Astrocyte (in vitro differentiated cells and primary cell): Measurements from ENCODE around the gene ESAM. TPM values are rescaled to one million over a fixed set of nuclear protein-coding genes. Genes with fewer than 3 reads are reported as not detected.

Source experiments
- DNase-seq: peaks from one replicate; pipeline ENCODE4 v3.0.0-alpha.2; 2010; ENCODE audit warnings: low read depth
- FAIRE-seq: peaks from 2 replicates; lab custom pipeline; 2011; peaks lifted over from hg19 to GRCh38; lab: Jason Lieb, UNC
- H2AFZ ChIP-seq: 2 replicates; pipeline ENCODE4 v1.6.0; 2012; ENCODE audit warnings: low read depth, low read length, inconsistent platforms
- H3K27ac ChIP-seq: 2 replicates; pipeline ENCODE4 v1.5.1; 2011; ENCODE audit warnings: low read depth, low read length, inconsistent platforms
- H3K27me3 ChIP-seq: 2 replicates; pipeline ENCODE4 v1.6.0; 2011; ENCODE audit warnings: low read length, inconsistent platforms; ENCODE audit not compliant: insufficient read depth
- H3K36me3 ChIP-seq: 2 replicates; pipeline ENCODE4 v1.5.1; 2011; ENCODE audit warnings: low read length, inconsistent platforms; ENCODE audit not compliant: insufficient read depth
- H3K4me1 ChIP-seq: 2 replicates; pipeline ENCODE4 v1.5.1; 2011; ENCODE audit warnings: low read length, inconsistent platforms; ENCODE audit not compliant: insufficient read depth
- H3K4me2 ChIP-seq: 2 replicates; pipeline ENCODE4 v1.6.0; 2012; ENCODE audit warnings: low read length, inconsistent platforms
- H3K4me3 ChIP-seq: 2 replicates; pipeline ENCODE4 v1.5.1; 2011; ENCODE audit warnings: low read depth, mild to moderate bottlenecking, low read length, inconsistent platforms; ENCODE audit not compliant: insufficient read depth
- H3K79me2 ChIP-seq: 2 replicates; pipeline ENCODE4 v1.6.0; 2012; ENCODE audit warnings: mild to moderate bottlenecking, low read length, inconsistent platforms; ENCODE audit not compliant: insufficient read depth
- H3K9ac ChIP-seq: 2 replicates; pipeline ENCODE4 v1.6.0; 2012; ENCODE audit warnings: mild to moderate bottlenecking, low read length, inconsistent platforms
- H3K9me3 ChIP-seq: 2 replicates; pipeline ENCODE4 v1.5.1; 2012; ENCODE audit warnings: low read depth, mild to moderate bottlenecking, low read length, inconsistent platforms; ENCODE audit not compliant: insufficient read depth
- H4K20me1 ChIP-seq: 2 replicates; pipeline ENCODE4 v1.6.0; 2012; ENCODE audit warnings: low read length, inconsistent platforms; ENCODE audit not compliant: insufficient read depth
- H3K27ac Mint-ChIP-seq: one replicate; pipeline ENCODE4 v1.8.0; 2021; ENCODE audit warnings: mild to moderate bottlenecking, mixed read lengths; ENCODE audit not compliant: unreplicated experiment
- H3K27me3 Mint-ChIP-seq: one replicate; pipeline ENCODE4 v1.8.0; 2021; ENCODE audit warnings: low read depth, mixed read lengths; ENCODE audit not compliant: unreplicated experiment
- H3K36me3 Mint-ChIP-seq: one replicate; pipeline ENCODE4 v1.8.0; 2021; ENCODE audit warnings: low read depth, mixed read lengths; ENCODE audit not compliant: unreplicated experiment
- H3K4me1 Mint-ChIP-seq: one replicate; pipeline ENCODE4 v1.8.0; 2021; ENCODE audit warnings: low read depth, mixed read lengths; ENCODE audit not compliant: unreplicated experiment
- H3K4me3 Mint-ChIP-seq: one replicate; pipeline ENCODE4 v1.8.0; 2021; ENCODE audit warnings: mild to moderate bottlenecking, moderate library complexity, mixed read lengths; ENCODE audit not compliant: unreplicated experiment
- H3K9me3 Mint-ChIP-seq: one replicate; pipeline ENCODE4 v1.8.0; 2021; ENCODE audit warnings: mild to moderate bottlenecking, mixed read lengths; ENCODE audit not compliant: unreplicated experiment
- EZH2 ChIP-seq: IDR thresholded peaks from 2 replicates; pipeline ENCODE4 v1.6.1; 2012; ENCODE audit warnings: mild to moderate bottlenecking, low read length, inconsistent platforms; ENCODE audit not compliant: insufficient read depth
- total RNA-seq: library from RNA; stranded (reverse); gene quantifications from 2 replicates; pipeline ENCODE4 v1.2.1, GENCODE V29; 2021
- TF ChIP-seq, protein P1 (sequence below): IDR thresholded peaks from 2 replicates; pipeline ENCODE4 v1.5.1; 2011; ENCODE audit warnings: low read depth, mild to moderate bottlenecking, inconsistent platforms, low read length, moderate library complexity; ENCODE audit not compliant: insufficient read depth

Gene ESAM
- total RNA-seq, 1 donor from 2014 or later: 22.0 TPM

GRCh38 chr11:124737638-124738305, 24.3 kb downstream of the ESAM start:
- FAIRE-seq: no peak
- Histone ChIP-seq H3K4me3 (no peak overlapping the region), H2AFZ (no peak overlapping the region), H3K9me3 (no peaks in the 10 kb centered on the region), H3K4me2 (no peak overlapping the region), H3K4me1 (peaks cover 5% of the 10 kb centered on the region), H3K9ac (no peak overlapping the region), H3K79me2 (no peaks in the 10 kb centered on the region), H3K27me3 (peaks cover 12% of the 10 kb centered on the region), H3K36me3 (no peaks in the 10 kb centered on the region), H3K27ac (no peak overlapping the region), H4K20me1 (peaks cover 2% of the 10 kb centered on the region)
- Mint-ChIP-seq H3K4me1 (peaks cover 7% of the 10 kb centered on the region), H3K4me3 (no peak overlapping the region), H3K27me3 (peaks cover 72% of the 10 kb centered on the region), H3K9me3 (no peaks in the 10 kb centered on the region), H3K36me3 (no peaks in the 10 kb centered on the region), H3K27ac (no peak overlapping the region)
- DNase-seq: no peak
- TF ChIP-seq, protein P1, sequence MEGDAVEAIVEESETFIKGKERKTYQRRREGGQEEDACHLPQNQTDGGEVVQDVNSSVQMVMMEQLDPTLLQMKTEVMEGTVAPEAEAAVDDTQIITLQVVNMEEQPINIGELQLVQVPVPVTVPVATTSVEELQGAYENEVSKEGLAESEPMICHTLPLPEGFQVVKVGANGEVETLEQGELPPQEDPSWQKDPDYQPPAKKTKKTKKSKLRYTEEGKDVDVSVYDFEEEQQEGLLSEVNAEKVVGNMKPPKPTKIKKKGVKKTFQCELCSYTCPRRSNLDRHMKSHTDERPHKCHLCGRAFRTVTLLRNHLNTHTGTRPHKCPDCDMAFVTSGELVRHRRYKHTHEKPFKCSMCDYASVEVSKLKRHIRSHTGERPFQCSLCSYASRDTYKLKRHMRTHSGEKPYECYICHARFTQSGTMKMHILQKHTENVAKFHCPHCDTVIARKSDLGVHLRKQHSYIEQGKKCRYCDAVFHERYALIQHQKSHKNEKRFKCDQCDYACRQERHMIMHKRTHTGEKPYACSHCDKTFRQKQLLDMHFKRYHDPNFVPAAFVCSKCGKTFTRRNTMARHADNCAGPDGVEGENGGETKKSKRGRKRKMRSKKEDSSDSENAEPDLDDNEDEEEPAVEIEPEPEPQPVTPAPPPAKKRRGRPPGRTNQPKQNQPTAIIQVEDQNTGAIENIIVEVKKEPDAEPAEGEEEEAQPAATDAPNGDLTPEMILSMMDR: no peak
- no peak for TF ChIP-seq EZH2

DNA sequence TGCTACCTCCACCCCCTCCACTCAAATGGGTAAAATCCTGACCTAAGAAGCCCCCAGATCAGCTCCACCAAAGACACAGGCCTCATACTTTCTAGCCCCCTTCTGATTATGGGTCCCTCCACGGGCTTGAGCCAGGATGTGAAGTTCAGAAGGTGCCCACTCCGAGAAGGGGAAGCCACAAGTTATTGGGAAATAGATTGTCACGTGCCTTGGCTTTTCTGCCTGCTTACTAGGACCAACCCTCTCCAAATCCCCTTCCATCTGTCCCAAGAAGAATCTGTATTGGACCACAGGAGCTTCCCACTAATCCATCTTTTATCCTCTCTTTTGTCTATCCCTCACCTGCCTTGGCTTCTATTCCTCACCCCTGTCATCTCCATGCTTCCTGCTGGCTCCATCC, 25.4 kb downstream of the ESAM start:
- H4K20me1 ChIP-seq: no peaks in the 10 kb centered on the region
- H3K36me3 ChIP-seq: no peaks in the 10 kb centered on the region
- TF ChIP-seq, protein P1: no peak
- no peak for TF ChIP-seq EZH2
- H3K79me2 ChIP-seq: no peaks in the 10 kb centered on the region
- no peak overlapping the region for H2AFZ ChIP-seq
- no peak overlapping the region for H3K4me3 ChIP-seq
- no peak overlapping the region for H3K27ac Mint-ChIP-seq
- no peaks in the 10 kb centered on the region for H3K36me3 Mint-ChIP-seq
- no peak for DNase-seq
- no peak overlapping the region for H3K27ac ChIP-seq
- H3K9me3 ChIP-seq: no peaks in the 10 kb centered on the region
- H3K27me3 Mint-ChIP-seq: peaks cover 67% of the 10 kb centered on the region
- no peak overlapping the region for H3K4me2 ChIP-seq
- H3K4me3 Mint-ChIP-seq: no peak overlapping the region
- no peak overlapping the region for H3K9ac ChIP-seq
- H3K27me3 ChIP-seq: peaks cover 9% of the 10 kb centered on the region
- FAIRE-seq: no peak
- H3K4me1 ChIP-seq: peaks cover 5% of the 10 kb centered on the region
- H3K9me3 Mint-ChIP-seq: no peaks in the 10 kb centered on the region
- peaks cover 7% of the 10 kb centered on the region for H3K4me1 Mint-ChIP-seq

- no peak overlapping the region for H3K9ac ChIP-seq
- H3K27me3 Mint-ChIP-seq: peaks cover 41% of the 10 kb centered on the region
- H3K9me3 Mint-ChIP-seq: no peaks in the 10 kb centered on the region
- H3K4me1 ChIP-seq: no peaks in the 10 kb centered on the region
- no peaks in the 10 kb centered on the region for H3K9me3 ChIP-seq
- FAIRE-seq: no peak
- H3K4me2 ChIP-seq: no peak overlapping the region
- H3K36me3 Mint-ChIP-seq: no peaks in the 10 kb centered on the region
- no peak overlapping the region for H3K27ac Mint-ChIP-seq
- H2AFZ ChIP-seq: no peak overlapping the region
- no peak overlapping the region for H3K27ac ChIP-seq
- no peaks in the 10 kb centered on the region for H3K79me2 ChIP-seq
- peaks cover 5% of the 10 kb centered on the region for H3K4me1 Mint-ChIP-seq
- peaks cover 9% of the 10 kb centered on the region for H3K27me3 ChIP-seq
- H3K4me3 Mint-ChIP-seq: no peak overlapping the region
- H3K36me3 ChIP-seq: no peaks in the 10 kb centered on the region
- H3K4me3 ChIP-seq: no peak overlapping the region
- no peak for DNase-seq
- no peaks in the 10 kb centered on the region for H4K20me1 ChIP-seq
- TF ChIP-seq, protein P1: no peak
- no peak for TF ChIP-seq EZH2
These were observed 29.9 kb downstream of the ESAM start for GRCh38 chr11:124732230-124732629.
